Skin of body (tissue), 2 donors: ENCODE measurements around the gene ABCB7. TPM values are rescaled to one million over a fixed set of nuclear protein-coding genes. Genes with fewer than 3 reads are reported as not detected.
"Not testable (repeated sequence)": the region's sequence is repeated elsewhere in the genome, so short reads cannot be mapped to it uniquely, and the experiment has no call there.

Experiments
- DNase-seq: peaks from one replicate; lab custom pipeline; 2025; lab: John Stamatoyannopoulos, UW
- total RNA-seq: library from RNA; depleted of rRNA; stranded (reverse); fragments of >200 nt; gene quantifications from one replicate; pipeline ENCODE4 v1.2.3, GENCODE V29; 2014

ABCB7 gene
- total RNA-seq = 27.4 TPM

GRCh38 chrX:75155827-75156525 lies at the start of gene ABCB7:
TSS of gene ABCB7 (minus strand) at chrX:75156283. CDS start at chrX:75156272, 11 bp downstream.
- DNase-seq = peak; percentile 39

- not testable (repeated sequence) for DNase-seq
These were observed 32.5 kb upstream of the ABCB7 start for GRCh38 chrX:75188415-75189206.

DNA sequence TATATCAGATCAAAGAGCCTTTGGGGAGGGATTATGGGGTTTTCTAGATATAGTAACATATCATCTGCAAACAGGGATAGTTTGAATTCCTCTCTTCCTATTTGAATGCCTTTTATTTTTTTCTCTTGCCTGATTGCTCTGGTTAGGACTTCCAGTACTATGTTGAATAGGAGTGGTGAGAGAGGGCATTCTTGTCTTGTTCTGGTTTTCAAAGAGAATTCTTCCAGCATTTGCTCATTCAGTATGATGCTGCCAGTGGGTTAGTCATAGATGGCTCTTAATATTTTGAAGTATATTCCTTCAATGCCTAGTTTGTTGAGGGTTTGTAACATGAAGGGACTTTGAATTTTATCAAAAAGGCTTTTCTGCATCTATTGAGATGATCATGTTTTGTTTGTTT lies 25.6 kb upstream of the ABCB7 start:
- DNase-seq = no peak

- DNase-seq = not testable (repeated sequence)
These were observed 23.6 kb upstream of the ABCB7 start for GRCh38 chrX:75179536-75180293.

- DNase-seq = not testable (repeated sequence)
These were observed 16.3 kb upstream of the ABCB7 start for GRCh38 chrX:75172257-75172890.

- no peak for DNase-seq
These were observed 2.0 kb upstream of the ABCB7 start for GRCh38 chrX:75158054-75158453.

GRCh38 chrX:75156531-75156945 lies 455 bp upstream of the ABCB7 start:
- peak; percentile 9 for DNase-seq

GRCh38 chrX:75155447-75155826 lies 646 bp downstream of the ABCB7 start:
- DNase-seq = peak; percentile 24

- DNase-seq = no peak
These were observed 1.2 kb downstream of the ABCB7 start for GRCh38 chrX:75154871-75155270.

DNA sequence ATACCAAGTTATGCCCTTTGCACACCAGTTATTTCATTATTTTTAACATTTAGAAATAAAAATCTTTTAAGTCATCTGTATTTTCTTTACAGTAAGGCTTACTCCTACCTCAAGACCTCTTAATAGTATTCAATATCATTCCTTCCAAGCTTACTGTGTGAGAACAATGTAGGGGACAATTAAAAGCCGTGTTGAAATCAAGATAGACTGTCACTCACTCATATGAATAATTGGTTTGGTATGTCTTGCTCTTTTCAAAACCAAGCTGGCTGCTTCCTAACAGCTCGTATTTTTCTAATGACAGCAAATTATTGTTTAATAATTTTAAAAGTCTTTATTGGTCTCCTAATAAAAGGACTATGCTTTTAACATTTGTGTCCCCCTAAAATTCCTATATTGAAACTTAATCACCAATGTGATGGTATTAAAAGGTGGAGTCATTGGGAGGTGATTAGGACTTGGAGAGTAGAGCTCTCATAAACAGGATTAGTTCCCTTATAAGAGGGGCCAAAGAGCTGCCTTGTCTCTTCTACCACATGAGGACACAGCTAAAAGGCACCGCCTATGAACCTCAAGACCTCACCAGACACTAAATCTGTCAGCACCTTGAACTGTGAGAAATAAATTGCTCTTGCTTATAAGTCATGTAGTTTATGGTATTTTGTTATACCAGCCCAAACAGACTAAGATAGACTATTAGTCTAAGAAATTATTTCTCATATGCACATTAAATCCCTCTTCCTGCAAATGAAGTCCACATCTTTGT lies 4.1 kb downstream of the ABCB7 start:
- DNase-seq = no peak

GRCh38 chrX:75149654-75150053 lies 6.4 kb downstream of the ABCB7 start:
- DNase-seq = no peak

DNA sequence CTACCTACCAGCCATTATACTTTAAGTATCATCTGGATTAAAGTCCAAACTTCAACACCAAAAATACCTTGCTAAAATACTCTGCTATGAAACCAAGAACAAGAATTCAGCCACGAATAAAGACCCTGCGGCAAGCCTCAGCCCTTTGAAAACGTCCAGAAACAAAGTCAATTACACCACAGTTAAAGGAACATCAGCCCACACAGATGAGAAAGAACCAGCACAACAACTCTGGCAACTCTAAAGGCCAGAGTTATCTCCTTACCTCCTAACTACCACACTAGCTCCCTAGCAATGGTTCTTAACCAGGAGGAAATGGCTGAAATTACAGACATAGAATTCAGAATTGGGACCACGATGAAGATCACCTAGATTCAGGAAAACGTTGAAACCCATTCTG lies 23.4 kb downstream of the ABCB7 start:
- no peak for DNase-seq

DNA sequence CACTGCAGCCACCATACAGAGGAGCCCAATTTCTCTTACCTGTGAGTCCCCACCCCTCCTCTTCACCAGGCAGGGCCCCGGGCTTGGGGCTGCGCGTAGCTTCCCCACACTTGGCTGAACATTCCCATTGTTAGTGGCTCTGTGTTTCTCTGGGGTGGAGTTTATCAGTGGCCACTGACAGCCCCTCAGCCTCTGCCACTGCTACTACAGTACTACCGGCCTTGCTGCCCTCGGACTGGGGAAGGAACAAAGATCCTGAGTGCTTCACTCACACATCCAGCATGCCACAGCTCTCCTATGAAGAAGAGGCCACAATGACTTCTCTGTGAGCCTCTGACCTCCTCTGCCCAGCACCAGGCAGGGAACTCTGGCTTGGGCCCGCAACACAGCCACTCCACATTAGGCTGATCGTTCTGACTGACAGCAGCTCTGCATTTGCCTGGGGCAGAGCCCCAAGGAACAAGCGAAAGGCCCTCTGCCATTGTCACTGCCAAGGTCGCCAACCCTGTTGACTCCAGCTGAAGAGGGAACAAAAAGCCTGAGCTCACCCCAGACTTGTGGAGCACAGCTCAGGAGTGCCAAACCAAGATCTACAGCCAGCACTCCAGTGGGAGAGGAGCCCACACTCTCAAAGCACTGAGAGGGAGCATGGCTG lies 24.0 kb downstream of the ABCB7 start:
- DNase-seq = no peak

- DNase-seq = not testable (repeated sequence)
These were observed 27.0 kb downstream of the ABCB7 start for GRCh38 chrX:75129069-75129468.

DNA sequence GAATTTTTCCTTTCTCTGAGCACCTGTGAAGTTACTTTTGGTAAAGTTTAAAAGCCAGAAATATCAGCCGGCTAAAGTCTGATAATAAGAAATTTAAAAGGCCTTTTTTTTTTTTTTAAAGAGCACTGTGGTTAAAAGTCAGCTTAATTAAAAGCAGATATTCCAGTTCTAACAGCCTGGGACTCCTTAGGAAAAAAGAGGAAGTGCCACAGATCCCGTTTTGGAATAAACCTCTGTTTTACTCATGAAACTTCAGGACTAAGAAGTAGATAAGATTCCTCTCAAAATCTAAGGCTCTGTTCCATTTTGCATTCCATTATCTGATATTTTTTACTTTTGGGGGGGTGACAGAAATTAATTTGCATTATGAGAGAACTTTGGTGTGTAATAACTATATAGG lies 37.8 kb downstream of the ABCB7 start:
- DNase-seq = no peak

GRCh38 chrX:75115707-75116413 lies 40.2 kb downstream of the ABCB7 start:
- no peak for DNase-seq

DNA sequence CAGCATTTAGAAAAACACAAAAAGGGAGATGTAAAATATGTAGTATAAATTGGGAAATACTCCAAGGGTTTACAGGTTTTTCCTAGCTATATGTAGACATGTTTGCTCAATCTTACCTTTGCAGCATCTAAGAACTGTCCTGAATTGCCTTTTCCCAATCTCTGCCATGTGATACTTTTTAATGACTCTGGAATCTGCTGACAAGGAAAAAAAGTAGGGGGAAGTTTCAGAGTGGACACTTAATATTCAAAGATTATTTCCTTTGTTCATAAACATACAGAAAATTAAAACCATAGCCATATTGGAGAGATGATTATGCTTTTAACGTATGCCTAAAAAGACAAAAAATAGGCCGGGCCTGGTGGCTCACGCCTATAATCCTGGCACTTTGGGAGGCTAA lies 41.4 kb downstream of the ABCB7 start:
- DNase-seq = no peak

DNA sequence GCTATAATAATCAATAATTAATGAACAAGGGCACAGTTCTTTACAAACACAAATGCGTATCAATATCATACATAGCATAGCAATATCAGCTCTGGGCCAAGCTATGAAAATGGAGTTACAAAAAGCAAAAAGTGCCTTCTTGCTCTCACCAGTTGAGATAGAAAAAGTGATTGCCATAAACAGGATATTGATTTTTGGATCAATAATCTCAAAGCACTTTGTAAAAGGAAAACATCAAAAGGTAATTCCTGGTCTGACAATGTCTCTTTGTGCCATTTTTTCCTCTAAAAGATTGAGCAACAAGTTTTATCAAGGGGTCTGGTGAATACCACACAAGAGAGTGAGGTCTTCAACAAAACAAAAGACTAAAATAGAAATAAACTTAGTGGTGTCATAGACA lies 42.4 kb downstream of the ABCB7 start:
- no peak for DNase-seq

GRCh38 chrX:75107863-75108509 lies 48.1 kb downstream of the ABCB7 start:
- no peak for DNase-seq
